T-helper 2 cell treated with Interferon-gamma antibody and Interleukin-4, amounts not matched to agents 100 ng/mL and 5 ng/mL, for 36 hours (primary cell): Measurements from ENCODE around the gene MLN. TPM values are rescaled to one million over a fixed set of nuclear protein-coding genes. Genes with fewer than 3 reads are reported as not detected.

ENCODE experiments used
- intact Hi-C: fragments of 100-400 bp; cut with micrococcal nuclease; formaldehyde crosslinking; loops from one replicate; pipeline ENCODE4 v1.15.1; 2023
- total RNA-seq: library from RNA; stranded (reverse); gene quantifications from 2 replicates; pipeline ENCODE4 v1.2.3, GENCODE V29; 2022

MLN gene
- total RNA-seq, 1 donor from 2014 or later, result not detected

DNA sequence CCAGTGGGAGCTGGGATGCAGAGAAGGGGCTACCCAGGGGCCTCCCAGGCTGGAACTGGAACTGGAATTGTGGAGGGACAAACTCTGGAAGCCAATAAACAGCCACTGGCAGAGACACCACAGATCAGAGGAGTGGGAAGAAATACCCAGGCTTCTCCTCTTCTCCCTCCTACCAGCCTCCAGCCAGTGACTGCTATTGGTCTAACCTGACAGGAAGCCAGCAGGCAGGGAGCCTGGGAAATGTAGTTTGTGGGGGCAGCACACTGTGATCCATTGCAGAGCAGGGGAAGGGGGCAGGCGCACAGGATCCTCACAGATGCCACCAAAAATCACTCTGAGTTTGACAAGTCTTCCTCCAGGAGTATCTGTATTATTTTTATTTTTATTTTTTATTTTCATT is 12.1 kb upstream of the MLN start:
- intact Hi-C loops, result no loop called here

DNA sequence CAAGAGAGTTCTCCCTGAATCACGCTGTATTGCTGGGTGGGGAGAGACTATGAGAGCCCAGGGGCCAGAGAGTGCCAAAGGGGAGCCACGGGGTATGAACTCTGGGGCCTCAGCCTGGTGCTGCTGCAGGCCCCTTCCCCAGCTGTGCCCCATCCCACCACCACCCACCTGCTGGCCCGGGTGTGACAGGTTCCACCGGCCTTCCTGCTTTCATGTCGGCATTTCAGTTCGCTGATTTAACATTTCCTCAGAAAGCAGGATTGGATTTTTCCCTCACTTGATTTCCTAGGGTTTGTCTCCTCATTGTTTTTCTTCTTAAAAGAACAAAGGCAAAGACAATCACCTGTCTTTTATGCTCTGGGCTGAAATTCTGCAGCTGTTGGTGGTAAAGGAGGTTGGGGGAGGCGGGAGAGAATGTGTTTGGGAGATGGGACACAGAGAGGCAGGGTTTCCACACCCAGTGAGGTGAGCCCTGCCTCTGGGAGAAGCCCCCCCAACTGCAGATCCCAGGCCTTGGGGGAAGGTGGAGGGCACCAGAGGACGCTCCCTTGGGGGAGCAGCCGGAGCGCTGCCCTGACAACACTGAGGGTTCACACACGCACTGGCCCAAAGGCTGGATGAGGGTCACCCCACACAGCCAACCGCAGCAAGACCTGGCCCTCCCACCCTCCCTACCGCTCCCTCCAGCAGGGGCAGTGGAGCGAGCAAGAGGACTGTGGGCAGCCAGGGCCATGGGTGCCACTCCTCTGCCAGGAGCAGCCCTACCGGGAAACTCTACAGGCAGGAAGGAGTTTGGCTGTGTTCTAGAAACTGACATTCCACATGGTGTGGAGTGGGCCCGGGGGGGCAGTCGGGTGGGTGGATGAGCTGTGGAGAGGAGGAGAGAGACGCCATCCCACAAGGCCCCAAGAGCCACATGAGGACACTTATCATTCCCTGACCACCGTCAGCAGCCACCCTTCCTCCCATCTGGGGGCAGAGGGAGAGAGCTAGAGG is 10.5 kb upstream of the MLN start:
- intact Hi-C loops, result no loop called here

DNA sequence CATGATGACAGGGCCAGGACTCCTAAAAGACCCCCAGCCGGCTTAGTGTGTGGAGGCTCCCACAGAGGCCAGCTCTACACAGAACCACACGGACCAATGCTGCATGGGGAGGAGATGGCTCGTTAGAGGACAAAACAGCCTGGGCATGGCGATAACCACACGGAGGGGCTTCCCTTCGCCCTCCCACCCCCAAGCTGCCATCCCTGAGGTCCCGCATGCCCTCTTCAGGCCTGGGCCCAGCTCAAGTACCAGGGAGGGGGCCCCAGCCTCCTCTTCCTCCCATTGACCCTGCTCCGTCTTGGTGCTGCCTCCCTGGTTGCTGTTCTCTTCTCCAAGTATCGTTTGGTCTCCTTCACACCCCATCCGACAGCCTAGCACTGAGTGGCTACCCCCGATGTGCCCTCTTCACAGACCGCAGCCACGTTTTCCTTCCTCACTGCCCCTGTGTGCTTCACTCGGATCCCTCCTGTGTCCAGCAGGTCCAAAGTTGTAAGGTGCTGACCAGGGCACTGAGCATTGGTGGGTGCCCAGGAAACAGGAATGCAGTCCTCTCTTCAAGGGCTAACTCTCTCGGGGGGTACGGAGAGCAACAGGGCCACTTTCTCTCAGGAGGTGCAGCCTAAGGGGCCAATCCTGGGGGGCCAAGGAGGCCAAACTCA is 9.6 kb upstream of the MLN start:
- intact Hi-C loops, result no loop called here

DNA sequence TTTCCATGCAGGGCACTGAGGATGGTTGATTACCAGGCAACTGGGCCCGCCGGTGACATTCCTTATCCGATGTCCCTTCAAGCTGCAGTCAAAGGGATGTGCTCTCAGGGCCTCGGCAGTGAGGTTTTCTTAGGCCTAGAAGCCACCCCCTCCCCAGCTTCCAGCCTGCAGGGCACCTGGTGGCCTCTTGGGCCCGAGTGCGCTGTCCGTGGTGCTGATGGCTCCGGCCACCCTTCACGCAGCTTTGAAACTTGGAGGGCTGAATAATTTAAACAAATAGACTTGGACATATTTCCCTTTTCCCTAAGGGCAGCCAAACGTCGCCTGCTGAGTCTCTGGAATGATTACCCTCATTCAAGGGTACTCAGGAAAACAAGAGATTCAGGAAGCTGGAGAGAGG is 8.9 kb upstream of the MLN start:
- intact Hi-C loops, result no loop called here

DNA sequence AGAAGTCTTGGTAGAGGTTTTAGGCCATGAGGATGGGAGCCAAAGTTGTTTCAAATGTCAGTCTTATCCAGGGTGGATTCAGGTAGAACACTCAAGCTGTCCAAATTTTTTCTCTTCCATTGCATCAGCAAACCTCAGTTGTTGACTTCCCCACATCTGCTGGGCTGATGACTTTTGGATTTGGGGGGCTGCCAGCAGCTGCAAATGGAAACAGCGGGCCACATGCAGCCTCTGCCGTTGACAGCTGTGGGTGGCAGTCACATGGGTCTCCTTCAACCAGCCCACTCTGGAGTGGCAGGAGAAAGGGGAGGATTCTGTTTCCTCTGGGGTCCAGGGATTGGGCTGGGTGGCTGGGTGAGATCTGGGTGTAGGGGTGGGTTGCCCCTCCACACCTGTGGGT is 5.8 kb upstream of the MLN start:
- intact Hi-C loops, result no loop called here

DNA sequence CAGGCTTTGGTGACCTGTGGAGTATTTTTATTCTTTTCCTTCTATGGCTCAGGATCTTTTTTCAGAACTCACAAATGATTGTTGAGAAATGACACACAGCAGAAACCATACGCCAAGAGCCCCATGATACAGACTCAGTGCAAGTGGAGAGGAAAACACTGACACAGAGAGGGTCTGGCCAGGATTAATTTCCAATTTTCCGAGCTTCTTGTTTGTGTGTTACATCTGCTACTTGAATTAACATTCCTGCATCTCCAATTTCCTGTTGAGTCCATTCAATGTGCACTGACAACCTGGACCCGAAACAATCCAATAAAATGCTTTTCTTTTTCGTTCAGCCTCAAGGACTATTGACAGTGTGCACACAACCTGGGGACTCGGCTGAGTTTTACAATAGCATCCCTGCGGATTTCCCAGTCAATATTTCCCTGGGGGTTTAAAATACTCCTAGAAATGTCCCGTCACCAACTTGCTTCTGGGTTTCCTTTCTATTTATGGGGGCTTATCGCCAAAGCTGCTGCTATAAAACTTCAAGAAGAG is 4.9 kb upstream of the MLN start:
- intact Hi-C loops, result no loop called here

DNA sequence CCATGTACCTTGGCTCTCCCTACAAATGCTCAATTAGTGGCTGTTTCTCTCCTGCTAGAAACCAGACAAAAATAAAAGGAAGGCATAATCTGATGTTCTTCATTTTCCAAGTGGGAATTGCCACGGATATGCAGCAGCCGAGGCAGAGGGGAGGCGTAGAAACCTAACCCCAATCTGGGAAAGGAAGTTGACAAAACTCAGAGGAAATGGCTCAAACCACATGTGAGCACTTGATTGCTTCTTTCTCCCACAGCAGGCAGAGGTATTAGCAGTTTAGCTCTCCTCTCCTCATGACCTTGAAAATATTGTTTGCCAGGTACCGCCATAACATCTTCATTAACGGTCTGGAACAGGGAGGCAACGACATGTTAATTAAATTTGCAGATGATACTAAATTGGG is 3.8 kb upstream of the MLN start:
- intact Hi-C loops, result no loop called here

DNA sequence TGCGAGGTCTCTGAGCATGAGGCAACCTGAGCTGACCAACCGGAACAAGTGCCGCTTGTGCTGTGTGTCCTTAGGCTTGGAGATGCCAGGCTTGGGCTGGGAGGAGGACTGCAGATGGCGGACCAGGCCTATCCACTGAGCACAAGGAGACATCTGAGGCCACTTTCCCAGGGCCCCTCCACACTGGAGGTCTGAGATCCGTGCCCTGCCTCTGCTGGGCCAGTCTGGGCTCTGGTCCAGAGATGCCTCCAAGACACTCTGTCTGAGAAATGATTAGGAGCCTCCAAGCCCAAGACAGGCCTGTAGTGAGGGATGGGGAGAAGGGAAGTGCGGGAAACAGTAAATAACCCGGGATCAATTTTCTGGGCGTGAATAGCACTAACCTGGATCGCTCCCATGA is 3.0 kb upstream of the MLN start:
- intact Hi-C loops, result no loop called here

DNA sequence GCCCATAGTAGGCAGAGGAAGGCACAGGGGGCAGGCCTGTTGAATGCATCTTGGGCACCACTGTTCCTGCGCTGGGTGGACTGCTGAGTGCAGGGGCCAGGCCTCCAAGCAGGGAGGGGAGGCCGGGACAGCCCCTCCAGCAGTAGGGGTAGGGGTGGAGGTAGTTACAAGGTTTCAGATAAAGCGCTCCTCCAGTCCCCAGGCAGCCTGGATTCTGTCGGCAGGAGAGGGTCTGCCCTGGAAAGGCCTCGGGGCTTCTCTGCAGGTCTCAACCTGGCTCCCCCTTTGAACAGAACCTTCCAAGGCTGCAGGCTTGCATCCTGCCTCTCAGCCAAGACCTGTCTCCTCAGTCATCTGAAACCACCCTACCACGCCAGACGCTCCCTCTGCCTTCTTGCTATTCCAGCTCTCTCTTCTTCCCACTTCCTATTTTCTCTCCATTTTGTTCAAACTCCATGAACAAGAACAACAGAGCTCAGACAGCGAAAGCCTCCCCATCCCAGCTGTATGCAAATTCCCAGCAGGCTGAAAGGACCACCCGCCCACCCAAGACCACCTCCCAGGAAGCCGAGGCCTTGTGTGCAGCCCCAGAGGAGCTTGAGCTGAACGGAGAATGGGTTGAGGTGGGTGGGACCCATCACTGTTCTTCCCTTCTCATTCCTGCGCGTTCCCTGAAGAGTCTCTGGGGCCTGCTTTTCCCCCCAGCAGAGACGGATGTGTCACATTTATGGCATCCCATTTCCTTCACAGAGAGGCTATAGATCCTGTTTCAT is 1.4 kb downstream of the MLN start:
- intact Hi-C loops, result no loop called here

DNA sequence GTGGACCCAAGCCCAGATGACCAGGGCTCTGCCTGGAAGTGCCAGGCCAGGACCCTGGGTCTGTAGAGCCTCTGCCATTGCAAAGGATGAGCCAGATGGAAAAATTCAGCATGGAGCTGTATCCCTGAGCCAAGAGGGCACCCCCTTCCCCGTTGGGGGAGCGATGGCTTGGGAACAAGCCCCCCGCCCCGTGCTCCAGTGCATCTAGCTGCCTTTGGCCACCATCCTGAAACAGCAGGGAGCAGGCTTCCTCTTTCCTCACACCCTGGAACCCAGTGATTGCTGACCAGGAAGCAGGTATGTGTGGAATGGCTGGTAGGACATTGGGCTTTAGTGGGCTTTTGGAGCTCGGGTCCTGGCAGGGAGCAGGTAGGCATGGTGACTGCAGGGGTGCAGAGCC is 2.2 kb downstream of the MLN start:
- intact Hi-C loops, result no loop called here

DNA sequence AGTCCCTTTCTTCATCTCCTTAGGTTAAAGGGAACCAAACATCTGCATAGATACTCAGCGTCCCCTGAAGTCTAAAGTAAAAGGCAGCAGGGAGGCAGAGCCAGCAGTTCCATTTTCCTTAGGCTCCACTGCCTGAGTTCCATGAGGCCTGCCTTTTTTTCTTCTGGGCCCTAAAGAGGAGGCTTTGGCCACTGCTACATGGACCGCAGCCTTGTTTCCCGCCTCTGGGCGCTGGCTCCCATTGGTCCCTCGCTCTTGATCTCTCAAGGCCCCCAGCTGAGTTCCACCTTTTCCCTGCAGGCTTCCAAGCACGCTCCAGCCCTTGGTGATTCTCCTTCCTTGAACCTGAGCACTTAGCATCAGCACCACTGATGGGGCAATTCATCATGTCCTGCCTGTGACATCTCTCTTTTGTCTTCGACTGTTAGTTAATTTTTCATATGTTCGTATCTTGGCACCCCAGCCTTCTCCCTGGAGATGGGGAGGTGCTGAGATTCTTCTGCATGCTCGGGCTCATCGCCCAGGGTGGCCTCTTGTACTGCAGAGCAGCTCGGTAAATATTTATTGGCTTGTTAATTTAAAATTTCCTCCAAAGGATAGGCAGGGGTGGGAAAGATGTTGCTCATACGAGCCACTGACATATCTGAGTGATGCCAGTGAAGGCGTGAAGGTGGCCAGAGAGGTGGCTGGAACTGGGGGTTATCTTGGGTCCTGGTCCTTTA is 3.4 kb downstream of the MLN start:
- intact Hi-C loops, result no loop called here

DNA sequence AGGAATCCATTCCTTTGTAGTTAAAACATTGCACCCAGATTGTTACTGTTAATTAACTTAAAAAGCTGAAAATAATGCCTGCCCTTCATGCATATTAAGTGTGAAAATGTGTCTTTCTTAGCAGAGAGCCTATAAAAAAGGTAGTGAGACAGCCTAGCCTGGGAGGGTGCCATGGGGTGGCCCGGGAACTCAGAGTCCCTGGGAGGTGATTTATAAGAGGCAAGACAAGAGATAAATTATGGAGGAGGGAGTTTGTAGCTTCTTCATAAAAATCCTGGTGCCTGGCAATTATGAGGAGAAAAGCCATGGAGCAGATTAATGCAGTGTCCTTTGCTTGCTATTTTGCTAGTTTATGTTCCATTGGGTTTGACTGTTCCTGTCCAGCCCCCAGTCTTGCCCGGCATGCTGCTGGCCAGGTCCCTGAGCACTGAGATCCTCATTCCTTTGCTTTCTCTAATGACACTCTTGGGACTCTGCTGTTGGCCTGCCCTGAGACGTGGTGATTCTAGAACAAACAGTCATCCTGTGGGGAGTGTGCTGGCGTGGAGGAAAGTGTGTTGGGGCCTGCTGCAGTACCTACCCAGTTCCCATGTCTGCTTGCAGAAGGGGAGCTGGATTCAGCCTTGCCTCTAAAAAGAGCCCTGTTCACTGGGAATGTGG is 4.2 kb downstream of the MLN start:
- intact Hi-C loops, result no loop called here

DNA sequence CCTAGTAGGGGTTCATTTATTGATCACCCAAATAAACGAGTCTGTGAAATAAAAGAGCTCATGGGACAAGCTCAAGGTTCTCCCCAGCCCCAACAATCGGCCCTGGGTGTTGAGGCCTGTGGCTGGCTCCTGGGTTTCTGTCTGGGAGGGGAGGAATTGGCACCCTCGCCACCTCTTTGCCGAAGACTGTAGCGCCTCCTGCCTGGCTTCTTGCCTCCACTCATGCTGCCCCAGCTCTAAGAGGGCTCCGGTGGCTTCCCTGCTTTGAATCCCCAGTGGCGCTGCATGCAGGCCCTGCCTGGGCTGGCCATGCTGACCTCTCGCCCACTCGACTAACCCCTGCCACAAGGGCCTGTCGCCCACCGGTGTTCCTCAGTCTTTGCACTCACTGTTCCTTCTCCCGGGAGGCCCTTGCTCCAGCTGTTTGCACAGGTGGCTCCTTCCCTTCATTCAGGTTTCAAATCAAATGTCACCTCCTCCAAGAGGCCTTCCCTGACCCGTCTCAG is 5.4 kb downstream of the MLN start:
- intact Hi-C loops, result no loop called here

DNA sequence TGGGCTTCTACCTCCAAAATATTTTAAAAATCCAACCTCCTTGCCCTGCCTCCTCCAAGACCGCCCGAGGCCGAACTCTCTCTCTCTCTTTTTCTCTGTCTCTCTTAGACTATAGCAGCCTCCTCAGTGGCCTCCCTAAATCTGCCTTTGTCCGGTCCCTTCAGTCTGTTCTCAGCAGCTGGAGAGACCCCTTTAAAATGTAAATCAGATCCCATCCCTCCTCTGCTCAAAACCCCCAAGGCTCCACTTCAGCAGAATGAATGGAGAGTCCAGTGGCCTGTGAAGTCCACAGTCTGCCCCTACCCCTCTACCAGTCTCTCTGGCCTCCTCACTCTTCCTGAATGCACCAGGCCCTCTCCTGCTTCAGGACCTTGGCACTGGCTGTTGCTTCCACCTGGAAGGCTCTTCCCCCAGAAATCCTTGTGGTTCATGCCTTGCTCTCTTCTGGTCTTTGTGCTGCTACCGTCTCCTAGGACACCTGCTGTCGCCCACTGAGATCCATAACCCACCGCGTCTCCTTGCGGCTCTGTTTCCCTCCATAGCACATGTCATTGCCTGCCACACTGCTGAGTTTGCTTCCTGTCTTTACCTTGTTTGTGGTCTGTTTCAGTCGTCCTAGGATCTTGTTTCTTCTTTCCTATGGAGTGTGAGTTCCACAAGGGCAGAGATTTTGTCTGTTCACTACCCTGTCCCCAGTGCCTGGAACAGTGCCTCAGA is 6.0 kb downstream of the MLN start:
- intact Hi-C loops, result no loop called here

DNA sequence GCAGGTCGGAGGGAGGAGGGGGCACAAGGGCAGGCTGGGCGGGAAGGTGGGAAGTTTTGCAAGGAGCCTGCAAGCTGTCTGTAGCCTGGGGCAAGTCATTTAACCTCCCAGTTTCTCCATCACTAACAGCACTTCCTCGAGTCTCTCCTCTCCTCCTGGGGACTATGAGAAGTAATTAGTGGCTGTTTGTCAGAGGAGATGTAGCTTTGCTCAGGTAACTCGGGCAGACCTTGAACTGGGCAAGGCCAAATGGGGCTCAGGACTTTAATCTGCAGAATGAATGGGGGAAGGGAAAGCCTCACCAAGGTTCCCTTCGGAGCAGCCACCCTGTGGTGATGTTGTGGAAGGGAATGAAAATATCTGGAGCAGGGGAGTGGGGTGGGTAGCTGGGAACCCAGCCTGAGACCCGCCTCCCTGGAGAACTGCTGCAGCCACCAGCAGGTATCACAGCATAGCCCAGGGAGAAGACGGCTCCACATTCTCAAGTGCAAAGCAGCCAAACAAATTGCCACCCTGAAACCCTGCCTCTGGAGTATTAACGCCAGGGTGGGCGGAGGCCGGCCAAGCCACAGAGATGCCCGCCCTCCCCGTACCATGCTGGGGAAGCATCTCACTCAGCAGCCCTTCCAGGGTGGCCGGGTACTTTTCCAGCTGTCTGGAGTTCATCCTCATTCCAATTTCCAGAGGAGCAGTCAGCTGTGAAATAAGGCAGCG is 8.7 kb downstream of the MLN start:
- intact Hi-C loops, result no loop called here

DNA sequence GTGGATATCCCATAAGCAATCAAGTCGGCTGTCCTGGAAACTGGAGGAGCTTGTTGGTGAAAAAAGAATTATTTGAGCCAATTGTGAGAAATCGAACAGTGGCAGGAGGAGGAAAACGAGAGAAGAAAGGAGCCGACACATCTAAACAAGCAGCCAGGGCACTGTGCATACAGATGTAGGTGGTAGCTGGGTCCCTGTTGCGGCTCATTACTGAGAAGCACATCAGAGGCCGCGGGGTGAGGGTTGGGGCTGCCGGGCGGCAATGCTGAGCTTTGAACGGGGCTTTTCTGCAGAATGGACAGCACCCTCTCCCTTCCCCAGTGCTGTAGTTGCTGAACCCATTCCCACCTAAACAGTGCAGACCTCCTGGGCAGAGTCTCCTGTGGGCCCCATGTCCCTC is 10.8 kb downstream of the MLN start:
- intact Hi-C loops, result no loop called here

DNA sequence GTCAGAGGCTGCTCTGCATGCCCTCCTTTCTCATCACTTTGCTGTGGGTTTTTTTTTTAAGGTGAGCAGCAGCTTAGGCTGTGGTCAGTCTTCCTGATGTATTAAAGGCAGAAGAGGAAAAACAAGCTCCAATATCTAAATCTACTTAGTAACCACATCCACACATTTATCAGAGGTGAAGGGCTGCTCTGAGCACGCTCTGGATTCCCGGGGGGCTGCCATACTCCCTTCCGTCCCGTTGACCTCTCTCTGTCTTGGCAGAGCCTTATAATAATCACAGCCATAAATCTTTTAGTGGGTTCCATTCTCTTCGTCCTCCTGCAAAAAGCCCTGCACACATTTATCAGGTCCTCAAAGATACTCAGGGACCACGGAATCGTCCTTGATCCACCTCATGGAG is 12.2 kb downstream of the MLN start:
- intact Hi-C loops, result no loop called here

DNA sequence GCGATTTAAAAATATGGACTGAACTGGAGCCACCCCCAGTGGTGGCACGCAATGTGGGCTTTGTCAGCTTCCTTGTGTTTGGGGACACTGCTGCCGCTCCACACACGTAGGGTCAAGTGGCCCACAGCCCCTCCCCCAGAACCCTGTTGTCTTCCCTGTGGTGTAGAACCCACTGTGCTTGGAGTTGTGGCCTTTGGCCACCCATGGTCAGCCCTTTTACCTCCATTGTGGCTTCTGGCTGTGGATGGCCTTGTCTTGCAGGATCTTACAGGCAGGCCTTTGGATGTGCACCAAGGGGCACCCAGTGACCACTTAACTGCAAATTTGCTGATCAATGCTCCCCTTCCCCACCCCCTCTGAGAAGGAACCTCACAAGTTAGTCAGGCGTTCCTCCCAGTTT is 12.9 kb downstream of the MLN start:
- intact Hi-C loops, result no loop called here

DNA sequence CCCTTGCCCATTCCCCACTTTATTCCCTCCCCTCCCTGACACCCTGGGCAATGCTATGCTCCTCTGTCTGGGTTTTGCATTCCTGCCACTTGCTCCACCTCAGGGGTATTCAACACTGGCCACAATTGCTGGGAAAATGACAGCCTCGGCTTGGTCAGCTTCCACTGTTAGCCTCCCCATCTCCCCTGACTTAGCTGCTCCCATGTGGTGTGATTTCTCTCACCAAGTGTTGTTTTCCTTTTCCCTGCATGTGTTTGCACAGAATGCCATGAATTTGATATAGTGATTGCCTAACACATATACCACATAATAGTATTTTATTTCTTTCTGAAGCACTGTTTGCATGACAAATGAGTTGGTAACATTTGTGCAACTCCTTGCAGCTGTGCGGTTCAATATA is 13.4 kb downstream of the MLN start:
- intact Hi-C loops, result no loop called here
